Measurements from ENCODE around the gene TPRX1.

The TPRX1 gene

DNA sequence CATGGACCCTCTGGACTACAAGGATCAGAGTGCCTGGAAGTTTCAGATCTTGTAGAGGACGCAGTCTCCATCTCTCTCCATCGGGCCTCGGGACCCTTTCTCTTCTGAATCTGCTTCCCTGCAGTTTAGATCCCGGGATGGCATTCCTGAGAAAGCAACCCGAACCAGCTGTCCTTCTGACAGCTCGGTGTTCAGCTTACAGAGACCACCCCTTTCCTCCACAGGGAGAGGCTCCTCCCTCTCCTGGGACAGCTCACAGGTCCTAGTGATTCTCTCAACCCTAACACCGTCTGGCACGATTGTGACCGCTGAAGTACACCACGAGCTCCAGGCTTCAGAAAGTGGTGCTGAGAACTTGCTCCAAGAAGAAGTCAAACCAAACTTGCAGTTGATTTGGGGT is 35.6 kb upstream of the TPRX1 start:
- TF ChIP-seq ZNF70 (CRISPR knock-in tag; IDR thresholded peaks at IDR 0.05) (no peak), SNAI2 (CRISPR knock-in tag; IDR thresholded peaks at IDR 0.05) (no peak), BACH2 (CRISPR knock-in tag; IDR thresholded peaks at IDR 0.05; ENCODE audit: borderline replicate concordance) (no peak), ARNTL (CRISPR knock-in tag; IDR thresholded peaks at IDR 0.05; ENCODE audit: borderline replicate concordance, low read depth) (no peak), TCF4 (CRISPR knock-in tag; IDR thresholded peaks at IDR 0.05; ENCODE audit: borderline replicate concordance) (no peak), CREB5 (CRISPR knock-in tag; IDR thresholded peaks at IDR 0.05; ENCODE audit: low read depth) (no peak), ZFP3 (CRISPR knock-in tag; IDR thresholded peaks at IDR 0.05) (no peak), GLIS3 (CRISPR knock-in tag; IDR thresholded peaks at IDR 0.05) (no peak), ZC3H10 (CRISPR knock-in tag; IDR thresholded peaks at IDR 0.05) (no peak), PPARA (CRISPR knock-in tag; IDR thresholded peaks at IDR 0.05; ENCODE audit: borderline replicate concordance) (no peak)
- ATAC-seq: peak; percentile 55

DNA sequence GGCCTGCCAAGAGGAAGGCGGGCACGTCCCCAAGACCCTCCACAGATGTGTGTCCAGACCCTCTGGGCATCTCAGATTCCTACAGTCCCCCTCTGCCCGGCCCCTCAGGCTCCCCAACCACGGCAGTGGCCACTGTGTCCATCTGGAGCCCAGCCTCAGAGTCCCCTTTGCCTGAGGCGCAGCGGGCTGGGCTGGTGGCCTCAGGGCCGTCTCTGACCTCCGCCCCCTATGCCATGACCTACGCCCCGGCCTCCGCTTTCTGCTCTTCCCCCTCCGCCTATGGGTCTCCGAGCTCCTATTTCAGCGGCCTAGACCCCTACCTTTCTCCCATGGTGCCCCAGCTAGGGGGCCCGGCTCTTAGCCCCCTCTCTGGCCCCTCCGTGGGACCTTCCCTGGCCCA is 35.1 kb upstream of the TPRX1 start:
- no peak for ATAC-seq
- no peak for TF ChIP-seq SNAI2 (CRISPR knock-in tag; IDR thresholded peaks at IDR 0.05)
- TF ChIP-seq GLIS3 (CRISPR knock-in tag; IDR thresholded peaks at IDR 0.05): no peak
- TF ChIP-seq CREB5 (CRISPR knock-in tag; IDR thresholded peaks at IDR 0.05; ENCODE audit: low read depth): no peak

DNA sequence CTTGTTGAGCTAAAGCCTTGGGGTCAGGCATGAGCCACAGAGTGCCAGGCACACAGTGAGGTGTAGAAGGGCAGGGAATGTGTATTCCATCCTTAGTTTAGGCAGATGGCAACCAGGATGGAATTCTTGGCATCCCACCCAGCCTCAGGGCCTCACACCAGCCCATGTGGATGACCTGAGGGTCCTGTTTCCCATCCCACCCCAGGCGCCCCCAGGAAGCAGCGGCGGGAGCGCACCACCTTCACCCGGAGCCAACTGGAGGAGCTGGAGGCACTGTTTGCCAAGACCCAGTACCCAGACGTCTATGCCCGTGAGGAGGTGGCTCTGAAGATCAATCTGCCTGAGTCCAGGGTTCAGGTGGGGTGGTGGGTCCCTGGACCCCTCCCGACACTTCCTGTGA is 31.7 kb upstream of the TPRX1 start:
- ATAC-seq: no peak
- no peak for TF ChIP-seq SNAI2 (CRISPR knock-in tag; IDR thresholded peaks at IDR 0.05)
- TF ChIP-seq CREB5 (CRISPR knock-in tag; IDR thresholded peaks at IDR 0.05; ENCODE audit: low read depth): no peak
- TF ChIP-seq, protein P1, sequence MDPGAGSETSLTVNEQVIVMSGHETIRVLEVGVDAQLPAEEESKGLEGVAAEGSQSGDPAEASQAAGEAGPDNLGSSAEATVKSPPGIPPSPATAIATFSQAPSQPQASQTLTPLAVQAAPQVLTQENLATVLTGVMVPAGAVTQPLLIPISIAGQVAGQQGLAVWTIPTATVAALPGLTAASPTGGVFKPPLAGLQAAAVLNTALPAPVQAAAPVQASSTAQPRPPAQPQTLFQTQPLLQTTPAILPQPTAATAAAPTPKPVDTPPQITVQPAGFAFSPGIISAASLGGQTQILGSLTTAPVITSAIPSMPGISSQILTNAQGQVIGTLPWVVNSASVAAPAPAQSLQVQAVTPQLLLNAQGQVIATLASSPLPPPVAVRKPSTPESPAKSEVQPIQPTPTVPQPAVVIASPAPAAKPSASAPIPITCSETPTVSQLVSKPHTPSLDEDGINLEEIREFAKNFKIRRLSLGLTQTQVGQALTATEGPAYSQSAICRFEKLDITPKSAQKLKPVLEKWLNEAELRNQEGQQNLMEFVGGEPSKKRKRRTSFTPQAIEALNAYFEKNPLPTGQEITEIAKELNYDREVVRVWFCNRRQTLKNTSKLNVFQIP (CRISPR knock-in tag; IDR thresholded peaks at IDR 0.05; ENCODE audit: borderline replicate concordance, low read depth): no peak
- TF ChIP-seq RARB (CRISPR knock-in tag; IDR thresholded peaks at IDR 0.05): no peak
- TF ChIP-seq GLIS3 (CRISPR knock-in tag; IDR thresholded peaks at IDR 0.05): no peak
- TF ChIP-seq, protein P2, sequence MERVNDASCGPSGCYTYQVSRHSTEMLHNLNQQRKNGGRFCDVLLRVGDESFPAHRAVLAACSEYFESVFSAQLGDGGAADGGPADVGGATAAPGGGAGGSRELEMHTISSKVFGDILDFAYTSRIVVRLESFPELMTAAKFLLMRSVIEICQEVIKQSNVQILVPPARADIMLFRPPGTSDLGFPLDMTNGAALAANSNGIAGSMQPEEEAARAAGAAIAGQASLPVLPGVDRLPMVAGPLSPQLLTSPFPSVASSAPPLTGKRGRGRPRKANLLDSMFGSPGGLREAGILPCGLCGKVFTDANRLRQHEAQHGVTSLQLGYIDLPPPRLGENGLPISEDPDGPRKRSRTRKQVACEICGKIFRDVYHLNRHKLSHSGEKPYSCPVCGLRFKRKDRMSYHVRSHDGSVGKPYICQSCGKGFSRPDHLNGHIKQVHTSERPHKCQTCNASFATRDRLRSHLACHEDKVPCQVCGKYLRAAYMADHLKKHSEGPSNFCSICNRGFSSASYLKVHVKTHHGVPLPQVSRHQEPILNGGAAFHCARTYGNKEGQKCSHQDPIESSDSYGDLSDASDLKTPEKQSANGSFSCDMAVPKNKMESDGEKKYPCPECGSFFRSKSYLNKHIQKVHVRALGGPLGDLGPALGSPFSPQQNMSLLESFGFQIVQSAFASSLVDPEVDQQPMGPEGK (CRISPR knock-in tag; IDR thresholded peaks at IDR 0.05; ENCODE audit: borderline replicate concordance): no peak
- no peak for TF ChIP-seq CSDC2 (CRISPR knock-in tag; IDR thresholded peaks at IDR 0.05)
- no peak for TF ChIP-seq CSRNP3 (CRISPR knock-in tag; IDR thresholded peaks at IDR 0.05)
- no peak for TF ChIP-seq PPARA (CRISPR knock-in tag; IDR thresholded peaks at IDR 0.05; ENCODE audit: borderline replicate concordance)
- TF ChIP-seq ARNTL (CRISPR knock-in tag; IDR thresholded peaks at IDR 0.05; ENCODE audit: borderline replicate concordance, low read depth): no peak
- TF ChIP-seq ZNF70 (CRISPR knock-in tag; IDR thresholded peaks at IDR 0.05): no peak
- TF ChIP-seq ZNF8 (CRISPR knock-in tag; IDR thresholded peaks at IDR 0.05): no peak
- no peak for TF ChIP-seq ZC3H10 (CRISPR knock-in tag; IDR thresholded peaks at IDR 0.05)
- TF ChIP-seq TOX (CRISPR knock-in tag; IDR thresholded peaks at IDR 0.05; ENCODE audit: borderline replicate concordance): no peak
- TF ChIP-seq ISL1 (CRISPR knock-in tag; IDR thresholded peaks at IDR 0.05): no peak
- TF ChIP-seq TCF4 (CRISPR knock-in tag; IDR thresholded peaks at IDR 0.05; ENCODE audit: borderline replicate concordance): no peak
- TF ChIP-seq ZNF565 (CRISPR knock-in tag; conservative IDR thresholded peaks at IDR 0.05; ENCODE audit: low read depth): no peak
- TF ChIP-seq ZFP30 (CRISPR knock-in tag; IDR thresholded peaks at IDR 0.05): no peak

Data from SK-N-SH treated with all-trans-retinoic acid at 6 μM for 48 hours (cell line).